Fibroblast of skin of left quadriceps (primary cell): ENCODE results near the gene FANCE.

Source experiments
- DNase-seq, 2 experiments: peaks; one replicate each; pipeline ENCODE4 v3.0.0-alpha.2; 2013; ENCODE audit warnings: low read depth in 2 of 2

FANCE gene

DNA sequence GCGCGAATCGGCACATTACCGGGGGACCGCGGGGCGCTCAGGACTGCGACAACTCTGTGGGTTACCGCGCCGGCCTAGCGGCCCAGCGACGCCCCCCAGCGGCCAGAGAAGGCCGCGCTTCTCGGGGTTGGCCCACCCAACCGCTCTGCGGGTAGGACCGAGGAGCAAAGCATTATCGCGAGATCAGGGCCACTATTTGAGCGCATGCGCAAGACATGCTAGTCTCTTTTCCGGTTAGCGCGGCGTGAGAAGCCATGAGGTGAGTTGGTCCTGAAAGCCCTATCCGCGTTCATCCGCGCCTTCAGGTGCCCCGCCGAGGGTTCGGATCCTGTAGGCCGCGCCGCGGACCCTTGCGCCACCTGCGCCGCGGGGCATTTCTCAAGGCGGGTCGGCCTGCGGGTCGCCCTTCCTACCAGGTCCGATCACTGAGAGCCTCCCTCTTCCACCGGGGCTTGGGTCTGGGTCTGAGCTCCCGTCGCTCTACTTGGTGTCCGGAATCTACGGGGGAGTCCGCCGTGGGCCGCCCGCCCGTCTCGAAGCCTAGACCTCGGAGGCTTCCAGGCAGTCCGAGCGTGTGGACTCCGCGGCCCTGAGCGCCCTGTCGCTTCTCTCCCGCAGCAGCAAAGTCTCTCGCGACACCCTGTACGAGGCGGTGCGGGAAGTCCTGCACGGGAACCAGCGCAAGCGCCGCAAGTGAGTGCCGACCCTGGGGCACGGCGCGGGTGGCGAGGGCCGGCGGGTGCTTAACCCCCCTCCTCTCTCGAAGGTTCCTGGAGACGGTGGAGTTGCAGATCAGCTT, 16.2 kb downstream of the FANCE start, which contains the start of gene RPL10A:
RPL10A (plus strand) TSS at position 221 of the 799 bp plus-strand sequence; CDS start at position 255, 34 bp downstream.
- peak; percentile 93 to 94 for DNase-seq

DNA sequence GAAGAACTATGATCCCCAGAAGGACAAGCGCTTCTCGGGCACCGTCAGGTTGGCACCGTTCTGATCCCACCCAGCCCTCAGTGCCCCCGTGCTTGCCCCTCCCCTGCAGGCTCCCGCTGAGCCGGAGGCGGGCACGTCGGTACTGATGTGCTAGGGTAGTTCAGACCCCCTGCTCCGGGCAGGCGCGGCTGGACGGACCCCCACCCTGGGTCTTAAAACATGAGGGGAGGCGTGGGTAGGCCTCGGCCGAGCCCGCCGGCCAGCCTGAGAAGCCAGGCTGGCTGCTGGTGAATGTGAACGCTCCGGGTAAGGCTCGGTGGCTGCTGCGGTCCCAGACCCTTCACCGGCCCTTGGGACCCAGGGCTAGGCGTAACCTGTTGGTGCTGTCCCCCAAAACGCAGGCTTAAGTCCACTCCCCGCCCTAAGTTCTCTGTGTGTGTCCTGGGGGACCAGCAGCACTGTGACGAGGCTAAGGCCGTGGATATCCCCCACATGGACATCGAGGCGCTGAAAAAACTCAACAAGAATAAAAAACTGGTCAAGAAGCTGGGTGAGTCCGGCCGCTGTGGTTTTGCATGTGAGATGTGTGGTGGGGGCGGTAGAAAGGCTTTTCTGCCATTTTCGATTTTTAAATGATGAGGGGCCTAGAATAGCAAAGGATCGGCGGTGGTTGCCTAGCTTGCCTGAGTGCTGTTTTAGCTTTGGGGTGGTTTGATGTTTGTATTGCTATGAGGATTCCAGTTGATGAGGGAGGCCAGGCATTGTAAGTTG, 17.0 kb downstream of the FANCE start:
- no peak for DNase-seq

DNA sequence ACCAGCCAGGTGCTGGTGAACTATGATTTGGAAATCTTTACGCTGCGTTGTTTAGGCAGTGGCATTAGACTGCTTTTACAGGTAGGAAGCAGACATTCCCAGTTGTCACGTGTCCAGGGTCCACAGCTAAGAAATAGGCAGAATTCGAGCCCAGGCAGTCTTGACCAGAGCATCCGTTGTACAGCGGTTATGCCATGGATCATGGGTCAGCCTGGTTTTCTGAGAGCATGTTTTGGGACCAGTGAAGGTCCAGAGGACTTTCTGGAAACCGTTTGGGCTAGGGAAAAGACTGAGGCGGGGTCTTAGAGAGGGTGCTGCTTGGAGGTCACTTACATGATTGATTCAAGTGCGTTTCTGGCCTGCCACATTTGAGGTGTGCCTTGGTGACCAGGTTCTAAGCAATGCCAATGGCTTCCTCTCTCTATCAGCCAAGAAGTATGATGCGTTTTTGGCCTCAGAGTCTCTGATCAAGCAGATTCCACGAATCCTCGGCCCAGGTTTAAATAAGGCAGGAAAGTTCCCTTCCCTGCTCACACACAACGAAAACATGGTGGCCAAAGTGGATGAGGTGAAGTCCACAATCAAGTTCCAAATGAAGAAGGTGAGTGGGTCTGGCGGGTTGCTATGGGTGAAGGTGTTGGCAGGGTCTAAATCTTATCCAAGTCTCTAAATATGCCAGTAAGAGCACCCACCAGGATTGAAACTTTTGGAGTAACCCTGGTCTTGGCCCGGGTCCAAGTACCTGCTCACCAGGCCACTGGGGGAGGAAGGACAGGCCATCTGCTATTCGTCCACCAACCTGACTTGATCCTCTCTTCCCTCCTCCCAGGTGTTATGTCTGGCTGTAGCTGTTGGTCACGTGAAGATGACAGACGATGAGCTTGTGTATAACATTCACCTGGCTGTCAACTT, 17.9 kb downstream of the FANCE start:
- DNase-seq = no peak

DNA sequence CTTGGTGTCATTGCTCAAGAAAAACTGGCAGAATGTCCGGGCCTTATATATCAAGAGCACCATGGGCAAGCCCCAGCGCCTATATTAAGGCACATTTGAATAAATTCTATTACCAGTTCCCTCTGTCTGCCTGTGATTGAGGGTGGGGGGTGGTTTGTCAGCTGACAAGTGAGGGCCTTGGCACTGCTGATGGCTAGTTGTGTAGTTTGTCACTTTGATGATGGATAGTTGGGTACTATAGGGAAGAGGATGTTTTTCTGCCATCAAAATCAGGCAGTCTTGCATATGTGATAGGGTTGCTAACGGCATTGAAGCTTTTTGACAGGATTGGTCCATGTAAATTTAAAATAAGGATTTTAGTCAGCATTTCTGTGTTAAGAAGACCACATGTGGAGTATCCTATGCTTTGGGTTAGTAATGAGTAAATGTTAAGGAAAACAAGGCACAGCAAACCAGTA, 18.6 kb downstream of the FANCE start:
- DNase-seq = no peak

DNA sequence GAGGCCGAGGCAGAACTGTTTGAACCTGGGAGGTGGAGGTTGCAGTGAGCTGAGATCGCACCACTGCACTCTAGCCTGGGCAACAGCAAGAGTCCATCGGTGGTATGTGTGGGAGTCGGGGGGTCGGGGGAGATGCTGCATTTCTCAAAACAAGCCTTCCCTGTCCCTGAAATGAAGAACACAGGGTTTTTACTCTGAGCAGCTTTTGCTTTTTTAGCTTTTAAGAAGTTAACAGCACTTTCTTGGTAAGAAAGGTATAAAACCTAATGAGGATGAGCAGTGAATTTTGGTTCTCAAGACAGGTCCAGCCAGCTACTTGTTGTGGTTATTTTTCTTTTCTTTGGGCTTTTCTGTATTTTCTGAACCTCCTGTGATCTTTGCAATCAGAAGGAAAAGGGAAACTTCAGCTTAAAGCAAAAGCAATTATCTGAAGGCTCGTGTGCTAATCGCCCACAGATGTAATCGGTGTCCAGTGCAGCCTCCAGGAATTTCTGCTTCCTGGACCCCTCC, 19.8 kb downstream of the FANCE start:
- no peak for DNase-seq

DNA sequence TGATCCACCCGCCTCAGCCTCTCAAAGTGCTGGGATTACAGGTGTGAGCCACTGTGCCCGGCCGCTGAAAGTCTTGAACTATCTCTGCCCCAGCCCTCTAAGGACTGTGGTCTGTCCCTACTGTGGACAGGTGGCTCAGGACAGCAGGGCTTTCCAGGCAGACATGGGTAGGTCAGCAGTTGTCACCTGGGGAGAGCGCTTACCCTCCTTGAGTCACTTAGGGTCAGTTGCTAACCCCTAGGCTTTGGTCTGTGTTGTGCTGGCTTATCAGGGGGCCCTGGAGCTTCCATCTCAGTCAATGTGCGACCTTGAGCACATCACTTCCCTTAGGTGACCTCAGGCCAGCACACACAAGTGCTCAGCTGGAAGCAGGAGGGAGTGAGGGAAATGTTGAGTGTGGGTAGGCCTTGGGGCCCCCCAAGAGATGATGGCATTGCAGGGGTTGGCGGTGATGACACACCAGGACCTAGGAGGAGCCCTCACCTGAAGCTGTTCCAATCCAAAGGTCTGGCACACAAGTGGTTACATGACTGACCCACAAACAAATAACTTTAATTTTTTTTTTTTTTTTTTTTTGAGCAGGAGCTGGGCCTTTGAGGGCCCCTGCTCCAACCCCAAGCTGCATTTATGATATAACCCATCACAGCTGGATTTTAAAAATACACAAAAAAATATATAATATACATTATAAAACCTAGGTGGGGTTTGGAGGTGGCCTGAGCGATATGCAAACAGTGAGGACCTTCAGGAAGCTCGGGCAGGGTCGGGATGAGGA, 21.1 kb downstream of the FANCE start:
- DNase-seq = no peak

DNA sequence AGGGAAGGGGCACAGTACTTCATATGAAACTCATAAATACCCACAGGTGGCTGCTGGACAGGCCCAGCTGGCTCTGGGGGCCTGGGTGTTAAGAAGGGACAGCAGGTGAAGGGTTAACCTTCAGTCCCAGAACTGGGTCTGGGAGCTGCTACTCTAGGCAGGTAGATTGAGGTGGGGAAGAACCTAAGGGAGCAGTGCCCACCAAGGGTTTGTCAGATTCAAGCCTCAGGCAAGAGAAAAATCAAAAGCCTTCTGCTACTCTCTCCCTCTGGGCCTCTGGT, 21.7 kb downstream of the FANCE start:
- no peak for DNase-seq

DNA sequence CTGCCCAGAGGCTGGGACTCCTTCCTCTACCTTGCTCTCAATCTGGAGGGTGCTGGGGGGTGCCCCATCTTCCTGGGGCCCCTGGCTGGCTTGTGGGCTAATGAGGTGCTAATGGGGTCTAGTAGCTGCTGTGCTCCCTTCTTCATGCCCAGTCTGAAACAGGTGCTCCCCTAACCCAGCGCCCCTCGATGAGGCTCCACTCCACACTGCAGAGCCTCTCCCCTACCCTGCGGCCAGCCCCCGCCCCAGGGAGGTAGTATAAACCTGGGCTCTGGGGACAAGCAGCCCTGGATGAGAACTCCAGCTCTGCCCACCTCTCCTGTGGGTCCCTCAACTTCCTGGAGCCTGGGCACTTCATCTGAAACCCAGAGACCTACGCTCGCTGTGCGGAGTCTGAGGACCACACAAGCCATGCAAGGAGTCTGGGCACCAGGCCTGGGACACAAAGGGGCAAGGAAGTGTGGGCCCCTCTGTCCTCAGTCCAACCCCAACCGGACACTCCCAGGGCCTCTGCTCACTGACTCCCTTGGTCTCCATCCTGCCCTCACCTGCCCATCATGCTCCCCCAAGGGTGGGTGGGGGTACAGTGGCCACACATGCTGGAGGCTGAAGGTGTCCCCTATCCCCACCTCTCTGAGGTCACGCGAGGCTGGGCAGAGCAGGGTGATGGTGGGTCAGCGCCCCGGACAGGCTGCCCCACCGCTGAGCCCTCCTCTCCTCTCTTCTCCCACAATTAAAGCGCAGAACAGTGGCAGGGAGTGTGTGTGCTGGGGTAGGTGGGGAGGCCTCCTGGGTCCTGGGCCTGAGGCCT, 22.2 kb downstream of the FANCE start:
- no peak for DNase-seq

DNA sequence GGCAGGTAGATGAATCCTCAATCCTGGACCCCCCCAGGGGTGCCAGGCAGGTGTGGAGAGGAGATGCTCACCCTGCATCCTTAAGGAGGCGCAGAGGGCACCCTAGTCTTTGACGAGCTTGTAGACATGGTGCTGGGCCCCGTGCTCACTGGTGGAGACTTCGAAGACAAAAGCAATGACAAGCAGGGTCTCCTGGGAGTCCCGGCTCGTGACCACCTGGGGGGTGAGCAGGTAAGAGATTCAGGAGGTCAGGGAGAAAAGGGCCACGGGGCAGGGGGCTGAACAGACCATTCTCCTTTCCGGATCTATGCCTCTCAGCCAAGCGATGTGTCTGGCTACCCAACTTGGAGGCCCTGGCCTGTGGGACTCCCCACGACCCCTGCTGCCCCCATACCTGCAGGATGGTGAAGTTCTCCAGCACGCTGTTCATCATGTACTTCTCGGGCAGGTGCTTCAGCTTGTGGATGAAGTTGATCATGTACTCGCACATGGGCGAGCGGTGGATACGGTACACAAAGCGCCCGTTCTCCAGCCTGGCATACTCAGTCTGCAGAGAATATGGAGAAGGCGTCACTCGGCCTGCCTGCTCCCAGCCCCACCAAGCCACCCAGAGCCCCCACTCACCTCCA, 22.9 kb downstream of the FANCE start:
- no peak for DNase-seq

DNA sequence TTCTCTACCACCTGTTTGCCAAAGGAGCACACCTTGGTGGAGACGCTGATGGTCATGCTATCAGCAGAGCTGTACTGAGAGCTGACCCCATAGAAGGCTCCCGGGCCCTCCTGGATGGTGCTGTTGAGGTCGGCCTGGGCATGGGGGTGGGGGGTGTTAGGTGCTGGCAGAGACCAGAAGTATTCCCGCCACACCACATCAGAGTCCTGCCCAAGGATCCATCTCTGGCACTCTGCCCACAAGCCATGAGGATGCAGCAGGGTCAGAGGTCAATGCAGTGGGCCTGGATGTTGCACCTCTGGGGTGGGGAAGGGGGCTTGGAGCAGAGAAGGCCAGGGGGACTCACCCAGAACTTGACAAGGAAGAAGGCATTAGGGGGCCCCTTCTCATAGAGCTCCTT, 23.4 kb downstream of the FANCE start:
- no peak for DNase-seq

DNA sequence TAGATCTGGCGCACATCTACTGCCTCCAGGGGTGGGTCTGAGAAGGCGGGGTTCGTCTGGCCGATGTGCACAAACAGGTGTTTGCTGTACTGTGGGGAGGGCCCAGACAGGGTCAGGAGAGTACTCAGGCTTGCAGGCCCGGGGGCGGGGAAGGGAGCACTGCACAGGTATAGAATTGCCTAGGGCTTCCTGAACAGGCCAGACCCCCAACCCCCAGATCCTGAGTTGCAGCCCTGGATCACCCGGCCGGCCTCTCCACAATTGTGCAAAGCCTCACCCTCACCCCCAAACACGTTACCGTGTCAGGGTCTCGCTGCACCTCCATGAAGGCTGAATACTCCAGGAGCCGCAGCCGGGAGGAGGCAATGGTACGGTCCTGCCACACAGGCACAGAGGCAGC, 23.9 kb downstream of the FANCE start:
- no peak for DNase-seq

DNA sequence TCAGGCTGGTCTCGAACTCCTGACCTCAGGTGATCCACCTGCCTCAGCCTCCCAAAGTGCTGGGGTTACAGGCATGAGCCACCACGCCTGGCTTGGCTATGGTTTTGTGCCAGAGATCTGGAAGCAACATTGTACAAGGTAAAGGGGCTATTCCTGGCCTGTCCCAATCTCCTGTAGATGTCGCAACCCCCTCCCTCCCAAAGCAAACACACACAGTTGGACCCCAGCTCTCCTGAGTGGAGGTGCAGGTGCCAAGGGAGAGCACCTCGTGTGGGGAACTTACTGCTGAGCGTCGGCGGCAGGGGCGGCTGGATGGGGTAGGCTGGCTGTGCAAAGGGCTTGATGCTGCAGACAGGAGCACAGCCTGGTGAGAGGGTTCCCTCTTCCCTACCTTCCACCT, 24.9 kb downstream of the FANCE start:
- DNase-seq = no peak

DNA sequence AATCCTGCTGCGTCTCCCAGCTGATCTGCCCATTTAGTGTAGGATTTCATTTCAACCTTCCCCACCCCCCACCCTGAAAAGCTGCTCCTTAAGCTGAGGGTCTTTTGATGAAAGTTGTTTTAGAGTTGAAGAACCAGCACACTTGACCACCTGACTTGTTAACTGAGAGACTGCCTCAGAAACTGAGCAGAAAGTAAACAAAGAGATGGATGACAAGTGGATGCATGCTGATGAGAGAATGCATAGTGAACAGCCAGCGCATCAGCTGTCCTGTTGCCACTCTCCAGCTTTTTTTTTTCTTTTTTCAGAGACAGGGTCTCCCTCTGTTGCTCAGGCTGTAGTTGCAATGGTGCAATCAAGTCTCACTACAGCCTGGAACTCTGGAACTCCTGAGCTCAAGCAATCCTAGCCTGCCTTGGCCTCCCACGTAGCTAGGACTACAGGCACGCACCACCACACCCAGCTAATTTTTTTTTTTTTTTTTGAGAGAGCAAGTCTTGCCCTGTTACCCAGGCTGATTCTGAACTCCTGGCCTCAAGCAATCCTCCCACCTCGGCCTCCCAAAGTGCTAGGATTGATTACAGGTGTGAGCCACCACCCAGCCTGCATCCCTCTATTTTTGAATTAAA, 25.5 kb downstream of the FANCE start:
- DNase-seq = no peak

DNA sequence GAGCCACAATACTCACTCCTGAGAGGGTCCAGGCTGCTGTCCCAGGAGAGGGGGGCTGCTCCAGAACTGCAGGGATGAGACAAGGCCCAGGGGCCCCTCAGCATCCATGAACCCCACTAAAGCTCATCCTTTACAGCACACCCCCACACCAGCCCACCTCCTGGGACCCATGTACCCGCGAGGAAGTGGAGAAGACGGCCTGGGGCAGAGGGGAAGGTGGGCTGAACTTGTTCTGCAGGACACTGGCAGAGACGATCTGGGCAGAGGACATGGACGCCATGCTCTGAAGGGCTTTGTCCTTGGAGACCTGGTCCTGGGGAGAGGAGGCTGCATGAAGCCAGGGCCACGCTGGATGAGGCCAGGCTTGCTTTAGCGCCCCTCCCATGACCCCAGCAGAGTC, 26.1 kb downstream of the FANCE start:
- no peak for DNase-seq

DNA sequence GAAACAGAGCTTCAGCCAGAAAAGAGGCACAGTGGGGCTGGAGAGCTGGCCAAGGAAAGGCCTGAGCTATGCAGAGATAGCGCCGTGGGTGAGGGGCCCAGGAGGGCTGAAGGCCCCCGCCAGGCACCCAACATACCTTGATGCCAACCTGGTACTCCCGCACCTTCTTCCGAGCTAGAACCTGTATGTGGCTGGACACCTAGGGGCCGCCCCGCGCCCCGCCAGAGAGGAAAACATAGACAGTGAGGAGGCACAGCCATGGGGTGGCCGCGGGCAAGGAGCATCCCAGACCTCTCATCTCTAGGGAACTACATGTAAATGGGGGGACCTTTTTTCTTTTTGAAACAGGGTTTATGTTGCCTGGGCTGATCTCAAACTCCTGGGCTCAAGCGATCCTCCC, 28.0 kb downstream of the FANCE start:
- no peak for DNase-seq

DNA sequence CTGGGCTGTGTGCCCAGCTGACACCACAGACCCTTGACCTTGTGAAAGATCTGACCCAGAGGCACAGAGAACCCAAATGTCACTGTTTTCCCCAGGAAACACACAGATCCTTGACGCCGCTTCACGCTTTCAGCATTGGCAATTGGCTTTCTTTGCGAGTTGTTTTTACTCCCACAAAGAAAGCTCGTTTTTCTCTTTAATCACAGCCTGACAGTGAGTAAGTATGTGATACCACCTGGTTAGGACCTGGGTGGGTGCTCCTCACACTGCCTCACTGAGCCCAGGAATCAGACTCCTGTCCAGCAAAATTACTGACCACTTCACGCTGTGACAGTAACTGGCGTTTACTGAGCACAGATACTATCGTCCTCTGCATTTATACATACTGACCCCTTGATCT, 29.1 kb downstream of the FANCE start:
- DNase-seq = no peak

DNA sequence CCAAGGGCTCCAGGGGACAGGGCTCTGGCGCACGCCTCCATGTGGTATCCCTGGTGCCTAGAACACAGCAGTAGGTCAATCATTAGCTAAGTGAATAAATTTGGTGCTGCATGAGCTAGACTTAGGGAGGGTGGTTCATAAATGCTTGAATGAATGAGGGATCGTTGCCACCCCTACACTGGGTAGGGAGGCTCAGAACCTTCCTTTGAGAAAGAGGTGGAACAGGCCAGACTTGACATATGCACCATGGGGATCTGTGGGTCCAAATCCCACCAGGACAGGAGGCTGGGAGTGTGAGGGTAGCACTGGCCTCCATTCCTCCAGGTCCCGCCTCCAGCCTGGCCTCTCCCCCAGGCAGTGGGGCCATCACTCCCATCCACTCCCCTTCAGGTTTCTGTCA, 30.9 kb downstream of the FANCE start:
- no peak for DNase-seq

DNA sequence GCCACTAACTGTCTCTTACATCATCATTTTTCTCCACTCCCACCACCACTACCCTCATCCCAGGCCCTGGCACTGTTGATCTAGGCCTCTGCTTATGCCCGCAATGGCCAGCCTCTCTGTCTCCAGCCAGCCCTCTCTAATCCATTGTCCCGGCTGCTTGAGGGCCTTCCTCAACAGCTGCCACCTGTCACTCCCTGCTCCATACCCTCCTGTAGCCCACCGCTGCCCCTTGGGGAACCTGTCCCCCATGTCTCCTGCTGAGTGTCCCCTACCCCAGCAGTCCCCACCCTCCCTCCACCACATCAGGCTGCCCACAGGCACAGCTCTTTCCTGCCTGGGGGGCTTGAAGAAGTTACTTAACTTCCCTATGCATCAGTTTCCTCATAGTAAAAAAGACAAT, 31.4 kb downstream of the FANCE start:
- DNase-seq = no peak

DNA sequence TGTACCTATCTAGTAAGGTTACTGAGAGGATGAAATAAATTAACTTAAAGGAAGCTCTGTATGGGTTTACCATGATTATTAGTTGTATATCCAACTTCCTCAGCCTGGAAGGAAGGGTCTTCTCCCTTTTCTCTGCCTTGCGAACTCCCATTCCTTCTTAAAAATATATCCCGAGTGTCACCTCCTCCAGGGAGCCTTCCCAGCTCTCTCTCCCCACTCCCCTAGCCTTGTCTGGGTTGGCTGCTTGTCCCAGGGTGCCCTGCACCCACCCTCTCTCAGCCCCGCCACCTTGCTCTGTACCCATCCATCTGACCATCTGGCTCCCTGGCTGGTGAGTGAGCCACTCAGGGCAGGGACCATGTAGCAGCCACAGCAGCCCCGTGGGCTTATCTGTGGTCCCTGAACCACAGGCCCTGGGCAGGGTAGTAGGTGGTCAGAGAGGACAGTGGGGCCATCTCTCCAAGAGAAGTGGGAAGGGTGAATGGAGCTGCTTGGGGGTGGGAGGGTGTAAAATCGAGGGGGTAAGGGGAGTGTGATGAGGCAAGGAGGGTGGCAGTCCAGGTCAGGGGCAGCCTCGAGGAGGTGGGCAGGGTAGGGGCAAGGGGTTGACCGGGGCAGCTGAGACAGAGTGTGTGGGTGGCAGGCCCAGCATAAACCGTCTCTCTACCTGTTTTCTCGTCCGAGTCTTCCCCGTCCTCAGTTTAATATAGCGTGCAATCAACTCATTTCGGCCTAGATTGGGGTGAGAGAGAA, 31.9 kb downstream of the FANCE start:
- DNase-seq = no peak
